Osteoblast (primary cell): ENCODE data around the gene EYA4. TPM values are rescaled to one million over a fixed set of nuclear protein-coding genes. Genes with fewer than 3 reads are reported as not detected.

ENCODE experiments used
- DNase-seq: peaks from one replicate; pipeline ENCODE4 v3.0.0; 2011; ENCODE audit warnings: low spot score, mixed read lengths; ENCODE audit not compliant: insufficient read length; ENCODE audit errors: missing footprints
- H2AFZ ChIP-seq: 2 replicates; pipeline ENCODE4 v1.6.0; 2011; ENCODE audit warnings: mild to moderate bottlenecking, low read length
- H3K27ac ChIP-seq: 2 replicates; pipeline ENCODE4 v1.5.1; 2011; ENCODE audit warnings: mild to moderate bottlenecking, low read depth, low read length, moderate library complexity
- H3K27me3 ChIP-seq: 2 replicates; pipeline ENCODE4 v1.6.0; 2012; ENCODE audit warnings: mild to moderate bottlenecking, control low read depth, inconsistent platforms, low read length, moderate library complexity; ENCODE audit not compliant: insufficient read depth
- H3K36me3 ChIP-seq: 2 replicates; pipeline ENCODE4 v1.5.1; 2011; ENCODE audit warnings: mild to moderate bottlenecking, low read length, control low read depth, moderate library complexity; ENCODE audit not compliant: insufficient read depth
- H3K4me1 ChIP-seq: 2 replicates; pipeline ENCODE4 v1.5.1; 2011; ENCODE audit warnings: mild to moderate bottlenecking, low read length, control low read depth, moderate library complexity; ENCODE audit not compliant: insufficient read depth
- H3K4me2 ChIP-seq: 2 replicates; pipeline ENCODE4 v1.6.0; 2011; ENCODE audit warnings: mild to moderate bottlenecking, low read length; ENCODE audit not compliant: insufficient read depth
- H3K4me3 ChIP-seq: fragments of 200-600 bp; sonication (generic); 3 replicates; pipeline ENCODE4 v1.5.1; 2012; ENCODE audit warnings: mild to moderate bottlenecking, low read length, inconsistent platforms; ENCODE audit not compliant: insufficient read depth
- H3K79me2 ChIP-seq: 2 replicates; pipeline ENCODE4 v1.6.0; 2012; ENCODE audit warnings: mild to moderate bottlenecking, low read length, control low read depth, inconsistent platforms; ENCODE audit not compliant: insufficient read depth
- H3K9me3 ChIP-seq: 2 replicates; pipeline ENCODE4 v1.5.1; 2011; ENCODE audit warnings: low read depth, low read length, control low read depth
- H4K20me1 ChIP-seq: 2 replicates; pipeline ENCODE4 v1.6.0; 2012; ENCODE audit warnings: mild to moderate bottlenecking, low read length, control low read depth; ENCODE audit not compliant: insufficient read depth
- CTCF ChIP-seq: IDR thresholded peaks from 2 replicates; pipeline ENCODE4 v1.5.1; 2011; ENCODE audit warnings: mild to moderate bottlenecking, low read depth, low read length, moderate library complexity; ENCODE audit errors: extremely low read depth
- total RNA-seq: library from RNA; depleted of rRNA; stranded (reverse); fragments of >200 nt; gene quantifications from 2 replicates; pipeline ENCODE4 v1.2.3, GENCODE V29; 2012

EYA4 gene
- total RNA-seq, 1 donor = 35.5 TPM

- no peak overlapping the region for H2AFZ ChIP-seq
- no peak overlapping the region for H3K4me2 ChIP-seq
- no peaks in the 10 kb centered on the region for H3K27me3 ChIP-seq
- no peaks in the 10 kb centered on the region for H3K36me3 ChIP-seq
- H3K79me2 ChIP-seq = no peaks in the 10 kb centered on the region
- H3K4me3 ChIP-seq = no peak overlapping the region
- no peak for DNase-seq
- TF ChIP-seq CTCF = no peak
- H3K27ac ChIP-seq = no peak overlapping the region
- no peaks in the 10 kb centered on the region for H3K9me3 ChIP-seq
- no peaks in the 10 kb centered on the region for H4K20me1 ChIP-seq
- no peaks in the 10 kb centered on the region for H3K4me1 ChIP-seq
These were observed 22.3 kb upstream of the EYA4 start for GRCh38 chr6:133218852-133219251.

GRCh38 chr6:133223452-133224029 lies 17.6 kb upstream of the EYA4 start:
- no peak for TF ChIP-seq CTCF

GRCh38 chr6:133225560-133225959 lies 15.6 kb upstream of the EYA4 start:
- TF ChIP-seq CTCF = no peak
- Histone ChIP-seq H3K4me3 (no peak overlapping the region), H3K79me2 (no peaks in the 10 kb centered on the region), H4K20me1 (no peaks in the 10 kb centered on the region), H3K27me3 (no peaks in the 10 kb centered on the region), H3K9me3 (no peaks in the 10 kb centered on the region), H3K4me2 (no peak overlapping the region), H3K36me3 (no peaks in the 10 kb centered on the region), H2AFZ (no peak overlapping the region), H3K4me1 (no peaks in the 10 kb centered on the region), H3K27ac (no peak overlapping the region)
- DNase-seq = no peak

More at GRCh38 chr6:133223452-133224029, 17.6 kb upstream of the EYA4 start:
- Histone ChIP-seq H3K36me3 (no peaks in the 10 kb centered on the region), H3K4me2 (no peak overlapping the region), H3K27me3 (no peaks in the 10 kb centered on the region), H3K4me1 (no peaks in the 10 kb centered on the region), H2AFZ (no peak overlapping the region), H3K9me3 (no peaks in the 10 kb centered on the region), H3K4me3 (no peak overlapping the region), H3K79me2 (no peaks in the 10 kb centered on the region), H4K20me1 (no peaks in the 10 kb centered on the region), H3K27ac (no peak overlapping the region)
- DNase-seq = no peak

GRCh38 chr6:133227344-133227743 lies 13.8 kb upstream of the EYA4 start:
- Histone ChIP-seq H3K9me3 (no peaks in the 10 kb centered on the region), H2AFZ (no peak overlapping the region), H3K4me3 (no peak overlapping the region), H3K4me1 (no peaks in the 10 kb centered on the region), H3K4me2 (no peak overlapping the region), H4K20me1 (no peaks in the 10 kb centered on the region), H3K27me3 (no peaks in the 10 kb centered on the region), H3K79me2 (no peaks in the 10 kb centered on the region), H3K27ac (no peak overlapping the region), H3K36me3 (no peaks in the 10 kb centered on the region)
- no peak for DNase-seq
- TF ChIP-seq CTCF = no peak
